ENCODE data around the gene OLFM2. TPM values are rescaled to one million over a fixed set of nuclear protein-coding genes. Genes with fewer than 3 reads are reported as not detected.

OLFM2 gene
- total and polyA plus RNA-seq, 4 donors: 0.49 to 28.9 (median 2.3) TPM

DNA sequence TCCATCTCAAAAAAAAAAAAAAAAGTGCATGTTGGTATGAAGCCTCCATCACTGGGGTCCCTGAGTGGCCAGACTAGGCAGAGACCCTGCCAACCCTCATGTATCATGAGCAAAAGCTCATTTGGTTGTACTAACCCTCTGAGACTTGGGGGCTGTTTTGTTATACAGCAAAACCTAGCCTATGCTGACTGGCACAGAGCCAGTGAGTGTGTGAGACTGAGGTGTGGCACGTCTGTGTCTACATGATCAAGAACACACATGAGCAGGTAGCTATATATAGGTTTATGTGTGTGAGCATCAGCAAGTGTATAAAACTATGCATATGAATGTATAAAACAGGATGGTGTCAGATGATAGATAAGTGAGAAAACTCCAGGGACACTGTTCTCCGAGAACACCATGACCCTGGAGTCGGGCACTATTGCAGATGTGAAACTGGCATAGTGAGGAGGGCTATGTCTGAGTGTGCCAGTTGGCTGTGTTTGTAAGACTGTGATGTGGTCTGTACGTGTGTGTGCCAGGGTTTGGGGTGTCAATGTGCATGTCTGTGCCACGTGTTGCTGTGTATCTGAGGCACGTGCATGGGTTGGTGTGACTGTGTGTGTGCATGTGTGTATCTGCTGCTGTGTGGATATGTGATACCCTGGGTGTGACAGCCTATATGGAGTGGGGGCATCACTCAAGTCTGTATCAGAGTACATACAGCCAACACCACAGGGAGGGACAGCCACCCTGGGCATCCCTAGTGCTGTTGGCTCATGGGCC is 44.5 kb downstream of the OLFM2 start (continued):
- TF ChIP-seq FOXA1 (IDR thresholded peaks at IDR 0.05): no peak

DNA sequence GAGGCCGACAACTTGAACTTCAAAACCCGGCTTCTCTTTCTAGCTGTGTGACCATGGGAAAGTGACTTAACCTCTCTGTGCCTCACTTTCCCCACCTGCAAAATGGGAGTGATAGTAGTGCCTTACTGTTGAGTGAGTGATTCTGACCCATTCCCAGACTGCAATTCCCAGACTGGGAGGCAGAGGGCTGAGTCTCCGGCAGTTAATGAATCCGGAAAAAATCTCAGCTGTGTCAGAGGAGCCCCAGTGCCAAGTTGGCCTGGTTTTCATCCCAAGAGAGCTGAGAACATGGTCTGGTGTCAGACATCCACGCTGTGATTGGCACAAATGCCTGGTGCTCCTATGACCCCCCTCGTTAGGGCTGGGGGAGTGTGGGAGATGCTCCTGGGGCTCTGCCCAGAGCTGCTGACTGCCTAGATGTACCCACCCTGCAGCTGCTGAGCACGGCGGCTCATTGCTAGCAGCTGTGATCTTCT is 51.2 kb downstream of the OLFM2 start:
- TF ChIP-seq RAD21 (IDR thresholded peaks at IDR 0.05) (peak in 1 of 2 donors; percentile 32), NR2F2 (IDR thresholded peaks at IDR 0.05) (no peak), FOXA2 (IDR thresholded peaks at IDR 0.05) (no peak)
- TF ChIP-seq, protein P1, sequence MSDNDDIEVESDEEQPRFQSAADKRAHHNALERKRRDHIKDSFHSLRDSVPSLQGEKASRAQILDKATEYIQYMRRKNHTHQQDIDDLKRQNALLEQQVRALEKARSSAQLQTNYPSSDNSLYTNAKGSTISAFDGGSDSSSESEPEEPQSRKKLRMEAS (IDR thresholded peaks at IDR 0.05): no peak
- TF ChIP-seq, protein P2, sequence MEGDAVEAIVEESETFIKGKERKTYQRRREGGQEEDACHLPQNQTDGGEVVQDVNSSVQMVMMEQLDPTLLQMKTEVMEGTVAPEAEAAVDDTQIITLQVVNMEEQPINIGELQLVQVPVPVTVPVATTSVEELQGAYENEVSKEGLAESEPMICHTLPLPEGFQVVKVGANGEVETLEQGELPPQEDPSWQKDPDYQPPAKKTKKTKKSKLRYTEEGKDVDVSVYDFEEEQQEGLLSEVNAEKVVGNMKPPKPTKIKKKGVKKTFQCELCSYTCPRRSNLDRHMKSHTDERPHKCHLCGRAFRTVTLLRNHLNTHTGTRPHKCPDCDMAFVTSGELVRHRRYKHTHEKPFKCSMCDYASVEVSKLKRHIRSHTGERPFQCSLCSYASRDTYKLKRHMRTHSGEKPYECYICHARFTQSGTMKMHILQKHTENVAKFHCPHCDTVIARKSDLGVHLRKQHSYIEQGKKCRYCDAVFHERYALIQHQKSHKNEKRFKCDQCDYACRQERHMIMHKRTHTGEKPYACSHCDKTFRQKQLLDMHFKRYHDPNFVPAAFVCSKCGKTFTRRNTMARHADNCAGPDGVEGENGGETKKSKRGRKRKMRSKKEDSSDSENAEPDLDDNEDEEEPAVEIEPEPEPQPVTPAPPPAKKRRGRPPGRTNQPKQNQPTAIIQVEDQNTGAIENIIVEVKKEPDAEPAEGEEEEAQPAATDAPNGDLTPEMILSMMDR (IDR thresholded peaks at IDR 0.05; ENCODE audit: low read depth, low read length, missing input control): peak; percentile 14
- no peaks in the 10 kb centered on the region for H3K4me1 ChIP-seq (ENCODE audit: control insufficient read depth in 4 of 4, insufficient read depth in 4 of 4, low read length in 3 of 4)
- H3K9me3 ChIP-seq (ENCODE audit: control insufficient read depth in 4 of 4, low read length in 3 of 4): no peaks in the 10 kb centered on the region
- 64% methylated on average over 8 of the region's 8 CpGs for WGBS
- no peak overlapping the region for H3K4me3 ChIP-seq (ENCODE audit: low read depth in 1 of 3, low read length in 3 of 3)
- no peaks in the 10 kb centered on the region for H3K36me3 ChIP-seq (ENCODE audit: control insufficient read depth in 4 of 4, insufficient read depth in 3 of 4, low read depth in 1 of 4, low read length in 3 of 4)
- H3K27me3 ChIP-seq (ENCODE audit: control insufficient read depth in 4 of 4, insufficient read depth in 4 of 4, low read length in 3 of 4): no peaks in the 10 kb centered on the region
- DNase-seq (ENCODE audit: low spot score): no peak
- H3K9ac ChIP-seq (ENCODE audit: low read depth in 1 of 2, low read length in 2 of 2): no peak overlapping the region
- H3K27ac ChIP-seq (ENCODE audit: low read depth in 1 of 2, low read length in 2 of 2): no peak overlapping the region

DNA sequence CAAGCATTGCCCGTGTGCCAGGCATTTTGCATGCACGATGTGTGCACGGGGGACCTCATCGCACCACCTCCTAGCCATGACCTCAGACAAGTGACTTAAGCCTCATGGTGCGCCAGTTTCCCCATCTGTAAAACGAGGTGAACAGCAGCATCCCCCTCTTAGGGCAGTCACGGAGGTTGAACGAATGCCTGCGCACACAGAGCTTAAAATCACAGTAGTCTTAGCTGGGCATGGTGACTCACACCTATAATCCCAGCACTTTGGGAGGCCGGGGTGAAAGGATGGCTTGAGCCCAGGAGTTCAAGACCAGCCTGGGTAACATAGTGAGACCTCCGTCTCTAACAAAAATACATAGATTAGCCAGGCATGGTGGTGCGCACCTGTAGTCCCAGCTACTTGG is 52.6 kb downstream of the OLFM2 start:
- Histone ChIP-seq H3K4me1 (ENCODE audit: control insufficient read depth in 4 of 4, insufficient read depth in 4 of 4, low read length in 3 of 4) (no peaks in the 10 kb centered on the region), H3K4me3 (ENCODE audit: low read depth in 1 of 3, low read length in 3 of 3) (no peak overlapping the region), H3K9me3 (ENCODE audit: control insufficient read depth in 4 of 4, low read length in 3 of 4) (no peaks in the 10 kb centered on the region), H3K27me3 (ENCODE audit: control insufficient read depth in 4 of 4, insufficient read depth in 4 of 4, low read length in 3 of 4) (no peaks in the 10 kb centered on the region), H3K27ac (ENCODE audit: low read depth in 1 of 2, low read length in 2 of 2) (no peak overlapping the region), H3K36me3 (ENCODE audit: control insufficient read depth in 4 of 4, insufficient read depth in 3 of 4, low read depth in 1 of 4, low read length in 3 of 4) (no peaks in the 10 kb centered on the region), H3K9ac (ENCODE audit: low read depth in 1 of 2, low read length in 2 of 2) (no peak overlapping the region)
- 86% methylated on average over 12 of the region's 12 CpGs for WGBS
- DNase-seq (ENCODE audit: low spot score): no peak
- TF ChIP-seq, protein P1 (IDR thresholded peaks at IDR 0.05): no peak
- TF ChIP-seq TAF1 (conservative IDR thresholded peaks at IDR 0.05): no peak
- TF ChIP-seq NR2F2 (IDR thresholded peaks at IDR 0.05): no peak
- TF ChIP-seq, protein P3, sequence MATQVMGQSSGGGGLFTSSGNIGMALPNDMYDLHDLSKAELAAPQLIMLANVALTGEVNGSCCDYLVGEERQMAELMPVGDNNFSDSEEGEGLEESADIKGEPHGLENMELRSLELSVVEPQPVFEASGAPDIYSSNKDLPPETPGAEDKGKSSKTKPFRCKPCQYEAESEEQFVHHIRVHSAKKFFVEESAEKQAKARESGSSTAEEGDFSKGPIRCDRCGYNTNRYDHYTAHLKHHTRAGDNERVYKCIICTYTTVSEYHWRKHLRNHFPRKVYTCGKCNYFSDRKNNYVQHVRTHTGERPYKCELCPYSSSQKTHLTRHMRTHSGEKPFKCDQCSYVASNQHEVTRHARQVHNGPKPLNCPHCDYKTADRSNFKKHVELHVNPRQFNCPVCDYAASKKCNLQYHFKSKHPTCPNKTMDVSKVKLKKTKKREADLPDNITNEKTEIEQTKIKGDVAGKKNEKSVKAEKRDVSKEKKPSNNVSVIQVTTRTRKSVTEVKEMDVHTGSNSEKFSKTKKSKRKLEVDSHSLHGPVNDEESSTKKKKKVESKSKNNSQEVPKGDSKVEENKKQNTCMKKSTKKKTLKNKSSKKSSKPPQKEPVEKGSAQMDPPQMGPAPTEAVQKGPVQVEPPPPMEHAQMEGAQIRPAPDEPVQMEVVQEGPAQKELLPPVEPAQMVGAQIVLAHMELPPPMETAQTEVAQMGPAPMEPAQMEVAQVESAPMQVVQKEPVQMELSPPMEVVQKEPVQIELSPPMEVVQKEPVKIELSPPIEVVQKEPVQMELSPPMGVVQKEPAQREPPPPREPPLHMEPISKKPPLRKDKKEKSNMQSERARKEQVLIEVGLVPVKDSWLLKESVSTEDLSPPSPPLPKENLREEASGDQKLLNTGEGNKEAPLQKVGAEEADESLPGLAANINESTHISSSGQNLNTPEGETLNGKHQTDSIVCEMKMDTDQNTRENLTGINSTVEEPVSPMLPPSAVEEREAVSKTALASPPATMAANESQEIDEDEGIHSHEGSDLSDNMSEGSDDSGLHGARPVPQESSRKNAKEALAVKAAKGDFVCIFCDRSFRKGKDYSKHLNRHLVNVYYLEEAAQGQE (IDR thresholded peaks at IDR 0.05): no peak
- no peak for TF ChIP-seq GABPA (IDR thresholded peaks at IDR 0.05 in 1 of 2, conservative IDR thresholded peaks at IDR 0.05 in 1 of 2)
- TF ChIP-seq EGR1 (IDR thresholded peaks at IDR 0.05; ENCODE audit: low read depth in 2 of 2): no peak
- TF ChIP-seq RXRA (IDR thresholded peaks at IDR 0.05): no peak
- TF ChIP-seq JUND (IDR thresholded peaks at IDR 0.05): no peak
- TF ChIP-seq RAD21 (IDR thresholded peaks at IDR 0.05): no peak
- TF ChIP-seq, protein P4, sequence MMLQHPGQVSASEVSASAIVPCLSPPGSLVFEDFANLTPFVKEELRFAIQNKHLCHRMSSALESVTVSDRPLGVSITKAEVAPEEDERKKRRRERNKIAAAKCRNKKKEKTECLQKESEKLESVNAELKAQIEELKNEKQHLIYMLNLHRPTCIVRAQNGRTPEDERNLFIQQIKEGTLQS (IDR thresholded peaks at IDR 0.05): no peak
- no peak for TF ChIP-seq SP1 (IDR thresholded peaks at IDR 0.05)
- TF ChIP-seq, protein P5, sequence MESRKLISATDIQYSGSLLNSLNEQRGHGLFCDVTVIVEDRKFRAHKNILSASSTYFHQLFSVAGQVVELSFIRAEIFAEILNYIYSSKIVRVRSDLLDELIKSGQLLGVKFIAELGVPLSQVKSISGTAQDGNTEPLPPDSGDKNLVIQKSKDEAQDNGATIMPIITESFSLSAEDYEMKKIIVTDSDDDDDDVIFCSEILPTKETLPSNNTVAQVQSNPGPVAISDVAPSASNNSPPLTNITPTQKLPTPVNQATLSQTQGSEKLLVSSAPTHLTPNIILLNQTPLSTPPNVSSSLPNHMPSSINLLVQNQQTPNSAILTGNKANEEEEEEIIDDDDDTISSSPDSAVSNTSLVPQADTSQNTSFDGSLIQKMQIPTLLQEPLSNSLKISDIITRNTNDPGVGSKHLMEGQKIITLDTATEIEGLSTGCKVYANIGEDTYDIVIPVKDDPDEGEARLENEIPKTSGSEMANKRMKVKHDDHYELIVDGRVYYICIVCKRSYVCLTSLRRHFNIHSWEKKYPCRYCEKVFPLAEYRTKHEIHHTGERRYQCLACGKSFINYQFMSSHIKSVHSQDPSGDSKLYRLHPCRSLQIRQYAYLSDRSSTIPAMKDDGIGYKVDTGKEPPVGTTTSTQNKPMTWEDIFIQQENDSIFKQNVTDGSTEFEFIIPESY (IDR thresholded peaks at IDR 0.05): no peak
- TF ChIP-seq FOXA2 (IDR thresholded peaks at IDR 0.05): no peak
- no peak for TF ChIP-seq HNF4G (IDR thresholded peaks at IDR 0.05)
- no peak for TF ChIP-seq HNF4A (conservative IDR thresholded peaks at IDR 0.05)
- TF ChIP-seq YY1 (IDR thresholded peaks at IDR 0.05): no peak
